Ishikawa (cell line): ENCODE results near the gene LAPTM5.

ENCODE experiments used
- CEBPB ChIP-seq: IDR thresholded peaks from 2 replicates; pipeline ENCODE4 v1.6.1; 2012
- CREB1 ChIP-seq: IDR thresholded peaks from 2 replicates; pipeline ENCODE4 v1.6.1; 2012; ENCODE audit warnings: low read depth
- EGR1 ChIP-seq: IDR thresholded peaks from 2 replicates; pipeline ENCODE4 v1.6.1; 2012
- EP300 ChIP-seq: IDR thresholded peaks from 2 replicates; pipeline ENCODE4 v1.6.1; 2012; ENCODE audit warnings: borderline replicate concordance
- FOXM1 ChIP-seq: IDR thresholded peaks from 2 replicates; pipeline ENCODE4 v1.6.1; 2012; ENCODE audit warnings: low read depth, borderline replicate concordance
- NFIC ChIP-seq: IDR thresholded peaks from 2 replicates; pipeline ENCODE4 v1.6.1; 2012
- RAD21 ChIP-seq: IDR thresholded peaks from 2 replicates; pipeline ENCODE4 v1.6.1; 2012; ENCODE audit warnings: low read depth
- REST ChIP-seq: IDR thresholded peaks from 2 replicates; pipeline ENCODE4 v1.6.1; 2012; ENCODE audit warnings: low read depth, mild to moderate bottlenecking
- TAF1 ChIP-seq: IDR thresholded peaks from 2 replicates; pipeline ENCODE4 v1.6.1; 2012; ENCODE audit warnings: low read depth, mild to moderate bottlenecking
- TCF12 ChIP-seq: IDR thresholded peaks from 2 replicates; pipeline ENCODE4 v1.6.1; 2012; ENCODE audit warnings: low read depth
- TEAD4 ChIP-seq: IDR thresholded peaks from 2 replicates; pipeline ENCODE4 v1.6.1; 2012
- USF1 ChIP-seq: IDR thresholded peaks from 2 replicates; pipeline ENCODE4 v1.6.1; 2012
- YY1 ChIP-seq: IDR thresholded peaks from 2 replicates; pipeline ENCODE4 v1.6.1; 2012; ENCODE audit warnings: low read depth
- ZBTB7A ChIP-seq: IDR thresholded peaks from 2 replicates; pipeline ENCODE4 v1.6.1; 2012; ENCODE audit warnings: low read depth
- TF ChIP-seq, protein P1 (sequence below): IDR thresholded peaks from 2 replicates; pipeline ENCODE4 v1.6.1; 2012

Gene LAPTM5

GRCh38 chr1:30734580-30734979 is 23.0 kb downstream of the LAPTM5 start:
- TF ChIP-seq RAD21 (no peak), TEAD4 (no peak), USF1 (no peak), CEBPB (no peak), REST (no peak), YY1 (no peak), FOXM1 (no peak), EP300 (no peak), CREB1 (no peak), NFIC (no peak), EGR1 (no peak), TCF12 (no peak), TAF1 (no peak), ZBTB7A (no peak)
- TF ChIP-seq, protein P1, sequence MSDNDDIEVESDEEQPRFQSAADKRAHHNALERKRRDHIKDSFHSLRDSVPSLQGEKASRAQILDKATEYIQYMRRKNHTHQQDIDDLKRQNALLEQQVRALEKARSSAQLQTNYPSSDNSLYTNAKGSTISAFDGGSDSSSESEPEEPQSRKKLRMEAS = no peak

- no peak for TF ChIP-seq TAF1
- no peak for TF ChIP-seq TEAD4
- TF ChIP-seq, protein P1 = no peak
- no peak for TF ChIP-seq ZBTB7A
- TF ChIP-seq RAD21 = no peak
- no peak for TF ChIP-seq CEBPB
- no peak for TF ChIP-seq EGR1
- TF ChIP-seq CREB1 = no peak
- TF ChIP-seq YY1 = no peak
- no peak for TF ChIP-seq NFIC
- no peak for TF ChIP-seq EP300
- TF ChIP-seq TCF12 = no peak
- TF ChIP-seq USF1 = no peak
- TF ChIP-seq FOXM1 = no peak
- no peak for TF ChIP-seq REST
These were observed 23.5 kb downstream of the LAPTM5 start for GRCh38 chr1:30734106-30734505.

GRCh38 chr1:30733493-30733892 is 24.1 kb downstream of the LAPTM5 start:
- TF ChIP-seq TAF1 (no peak), CREB1 (no peak), TCF12 (no peak), NFIC (no peak)

DNA sequence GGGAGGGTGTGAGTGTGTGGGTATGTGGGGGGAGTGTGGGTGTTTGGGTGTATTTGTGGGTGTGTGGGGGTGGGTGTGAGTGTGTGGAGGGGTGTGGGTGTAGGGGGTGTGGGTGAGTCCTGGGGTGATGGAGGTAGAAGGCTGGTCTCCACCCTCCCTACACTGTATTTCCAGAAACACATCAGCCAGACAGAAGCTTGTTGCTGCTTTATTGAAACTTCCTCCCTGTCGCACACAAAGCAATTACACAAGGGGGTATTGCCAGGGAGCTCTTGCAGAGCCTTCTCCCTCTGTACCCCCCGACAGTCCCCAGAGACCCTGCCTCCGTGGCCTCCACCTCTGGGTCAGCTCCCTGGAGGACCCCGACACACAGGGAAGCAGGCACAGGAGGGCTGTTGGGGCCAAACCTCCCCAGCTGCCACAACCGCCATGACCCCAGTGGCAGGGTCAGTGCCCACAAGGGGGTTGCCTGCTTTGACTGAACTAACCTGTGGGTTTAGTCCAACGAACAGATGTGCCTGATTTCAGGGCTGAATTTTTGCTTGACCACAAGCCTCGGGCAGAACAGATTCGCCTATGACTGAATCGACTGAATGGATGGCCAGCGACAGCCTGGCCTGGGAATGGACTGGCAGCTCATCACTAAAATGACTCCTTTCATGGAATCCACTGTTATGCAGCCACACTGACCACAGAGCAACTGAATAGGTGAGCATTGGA is 25.1 kb downstream of the LAPTM5 start:
- TF ChIP-seq NFIC = no peak
- no peak for TF ChIP-seq RAD21

GRCh38 chr1:30731806-30732276 is 25.7 kb downstream of the LAPTM5 start:
- TF ChIP-seq FOXM1 (no peak), NFIC (no peak), CEBPB (no peak), CREB1 (no peak), EGR1 (no peak), USF1 (no peak), ZBTB7A (no peak), TAF1 (no peak), REST (no peak), RAD21 (no peak), YY1 (no peak), TEAD4 (no peak), TCF12 (no peak), EP300 (no peak)
- TF ChIP-seq, protein P1 = no peak
